ENCODE measurements around the gene USP24.

The USP24 gene

DNA sequence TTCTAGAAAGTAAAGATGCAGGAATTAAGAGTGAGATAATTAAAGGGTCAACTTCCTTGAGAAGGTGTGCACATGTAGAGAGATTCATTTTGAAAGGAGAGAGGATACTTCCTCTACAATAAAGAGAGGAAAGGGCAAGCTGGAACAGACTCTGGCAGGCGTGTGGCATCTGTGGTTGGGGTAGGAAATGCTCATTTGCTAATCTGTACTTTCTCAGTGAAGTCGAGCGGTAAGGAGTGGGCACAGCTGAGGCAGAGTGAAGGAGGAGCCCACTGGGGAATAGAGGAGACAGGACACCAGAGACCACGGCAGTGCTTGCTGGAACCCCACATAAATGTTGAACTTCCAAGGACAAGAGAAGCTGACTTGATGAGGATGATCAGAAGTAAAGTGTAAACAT, 126.8 kb downstream of the USP24 start:
- H3K36me3 ChIP-seq (ENCODE audit: control insufficient read depth, insufficient read depth, low read length), result no peaks in the 10 kb centered on the region

DNA sequence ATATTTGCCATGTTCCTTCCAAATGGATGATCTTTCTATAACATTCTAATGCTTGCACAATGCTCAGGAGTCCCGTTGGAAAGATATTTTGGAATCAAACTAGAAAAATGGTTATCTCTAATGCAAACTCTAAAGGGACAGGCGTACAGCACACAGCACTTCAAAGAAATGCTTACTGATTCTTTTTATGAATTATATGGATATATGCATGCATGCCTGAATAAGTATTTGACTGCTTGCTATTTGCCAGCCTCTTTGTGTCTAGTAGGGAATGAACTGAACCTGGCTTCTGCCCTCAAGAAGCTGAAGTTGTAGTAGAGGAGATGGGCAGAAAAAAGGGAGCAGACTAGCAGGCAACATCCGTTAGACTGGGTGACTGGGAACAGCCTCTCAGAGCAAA, 127.7 kb downstream of the USP24 start:
- H3K4me3 ChIP-seq (ENCODE audit: low read length), result no peak overlapping the region
- H3K36me3 ChIP-seq (ENCODE audit: control insufficient read depth, insufficient read depth, low read length), result no peaks in the 10 kb centered on the region
- H3K27me3 ChIP-seq (ENCODE audit: control insufficient read depth, insufficient read depth, low read length), result no peaks in the 10 kb centered on the region
- H3K4me1 ChIP-seq (ENCODE audit: control insufficient read depth, insufficient read depth, low read length), result no peaks in the 10 kb centered on the region
- no peaks in the 10 kb centered on the region for H3K9me3 ChIP-seq (ENCODE audit: control insufficient read depth, low read length)
- no peak overlapping the region for H3K9ac ChIP-seq (ENCODE audit: low read length)

More for the DNA sequence above, 126.8 kb downstream of the USP24 start:
- H3K9ac ChIP-seq (ENCODE audit: low read length), result no peak overlapping the region
- no peaks in the 10 kb centered on the region for H3K27me3 ChIP-seq (ENCODE audit: control insufficient read depth, insufficient read depth, low read length)
- no peaks in the 10 kb centered on the region for H3K9me3 ChIP-seq (ENCODE audit: control insufficient read depth, low read length)
- no peak overlapping the region for H3K4me3 ChIP-seq (ENCODE audit: low read length)
- no peaks in the 10 kb centered on the region for H3K4me1 ChIP-seq (ENCODE audit: control insufficient read depth, insufficient read depth, low read length)

DNA sequence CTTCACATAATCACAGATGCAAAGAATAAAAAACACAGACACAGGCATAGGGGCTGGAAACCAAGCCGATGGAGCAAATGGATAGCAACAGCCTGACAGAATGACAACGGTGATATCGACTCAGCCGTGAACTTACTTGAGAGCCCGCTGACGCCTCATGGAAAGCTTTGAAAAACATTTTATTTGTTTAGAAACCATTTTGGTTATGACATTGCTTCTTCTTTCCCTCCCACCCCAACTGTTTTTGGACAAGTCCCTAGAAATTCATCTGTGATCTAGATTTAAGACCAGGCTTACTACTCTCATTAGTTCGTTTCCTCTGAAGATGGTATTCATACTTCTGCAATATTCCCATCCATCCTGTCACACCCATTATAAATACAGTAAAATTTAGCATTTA, 130.9 kb downstream of the USP24 start:
- Histone ChIP-seq H3K9me3 (ENCODE audit: control insufficient read depth, low read length) (no peaks in the 10 kb centered on the region), H3K4me1 (ENCODE audit: control insufficient read depth, insufficient read depth, low read length) (no peaks in the 10 kb centered on the region), H3K36me3 (ENCODE audit: control insufficient read depth, insufficient read depth, low read length) (no peaks in the 10 kb centered on the region)

DNA sequence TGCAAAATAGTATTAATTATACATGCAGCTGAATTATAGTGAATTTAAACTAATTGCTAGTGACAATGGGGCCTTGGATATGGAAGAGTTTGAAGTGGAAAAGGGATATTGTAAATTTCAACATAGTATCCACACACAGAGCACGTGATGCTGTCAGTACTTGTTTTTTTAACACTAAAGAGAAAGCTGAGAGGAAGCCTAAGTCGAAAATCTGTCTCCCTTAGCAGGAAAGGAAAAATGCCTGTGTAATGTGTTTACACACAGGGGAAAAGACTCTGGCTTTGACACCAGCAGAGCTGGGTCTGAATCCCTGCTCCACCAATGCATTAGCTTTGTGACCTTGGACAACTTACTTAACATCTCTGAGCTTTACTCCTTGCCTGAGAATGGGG, 133.3 kb downstream of the USP24 start:
- Histone ChIP-seq H3K9me3 (ENCODE audit: control insufficient read depth, low read length) (no peaks in the 10 kb centered on the region), H3K36me3 (ENCODE audit: control insufficient read depth, insufficient read depth, low read length) (peaks cover 4% of the 10 kb centered on the region), H3K4me1 (ENCODE audit: control insufficient read depth, insufficient read depth, low read length) (no peaks in the 10 kb centered on the region), H3K4me3 (ENCODE audit: low read length) (no peak overlapping the region), H3K27me3 (ENCODE audit: control insufficient read depth, insufficient read depth, low read length) (no peaks in the 10 kb centered on the region), H3K9ac (ENCODE audit: low read length) (no peak overlapping the region)

More for the DNA sequence above, 130.9 kb downstream of the USP24 start:
- no peak overlapping the region for H3K4me3 ChIP-seq (ENCODE audit: low read length)
- H3K27me3 ChIP-seq (ENCODE audit: control insufficient read depth, insufficient read depth, low read length), result no peaks in the 10 kb centered on the region
- H3K9ac ChIP-seq (ENCODE audit: low read length), result no peak overlapping the region

DNA sequence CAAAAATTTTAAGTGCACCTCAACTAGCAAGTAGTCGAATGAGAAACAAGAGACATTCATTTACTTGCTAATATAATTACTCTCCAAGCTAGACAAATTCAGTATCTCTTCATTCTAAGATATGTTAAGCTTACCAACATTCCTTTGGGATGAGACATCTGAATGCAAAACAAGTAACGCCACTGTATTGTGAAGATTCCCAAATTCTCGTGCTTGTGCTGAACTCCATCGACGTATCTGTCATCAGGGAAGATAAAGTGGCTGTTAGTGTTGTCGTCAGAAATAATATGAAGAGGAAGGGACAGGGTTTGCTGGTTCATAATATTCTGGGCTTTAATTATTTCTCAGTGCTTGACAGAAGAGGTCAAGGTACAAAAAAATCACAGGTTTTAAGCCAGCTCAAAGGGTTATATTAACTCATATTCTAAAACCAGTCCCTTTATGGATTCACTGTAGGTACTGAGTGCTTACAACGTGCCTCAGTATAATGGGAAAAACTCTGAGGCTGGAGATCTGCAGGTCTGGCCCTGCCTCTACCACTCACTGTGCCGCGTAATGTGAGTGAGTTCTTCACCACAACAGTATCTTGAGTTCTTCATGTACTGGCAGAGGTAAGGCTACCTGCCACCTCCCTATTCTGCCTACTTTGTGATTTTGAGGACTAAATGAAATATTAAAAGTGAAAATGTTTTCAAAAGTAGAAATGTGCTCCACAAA, 133.8 kb downstream of the USP24 start:
- Histone ChIP-seq H3K36me3 (ENCODE audit: control insufficient read depth, insufficient read depth, low read length) (peaks cover 4% of the 10 kb centered on the region), H3K4me1 (ENCODE audit: control insufficient read depth, insufficient read depth, low read length) (no peaks in the 10 kb centered on the region)

DNA sequence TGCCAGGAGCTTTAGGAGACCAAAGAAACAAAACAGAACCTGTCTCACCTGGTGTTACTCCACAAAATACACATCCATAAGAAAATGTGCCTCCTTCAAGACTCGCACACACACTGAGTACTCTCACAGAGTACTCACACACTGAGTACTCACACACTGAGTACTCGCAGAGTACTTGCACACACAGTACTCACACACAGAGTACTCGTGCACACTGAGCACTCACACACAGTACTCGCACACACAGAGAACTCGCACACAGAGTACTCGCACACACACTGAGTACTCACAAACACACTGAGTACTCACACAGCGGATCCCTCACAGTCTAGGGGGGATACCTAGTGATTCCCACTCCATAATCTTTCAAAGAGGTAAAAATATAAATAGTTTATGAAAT, 135.5 kb downstream of the USP24 start:
- Histone ChIP-seq H3K4me1 (ENCODE audit: control insufficient read depth, insufficient read depth, low read length) (no peaks in the 10 kb centered on the region), H3K9ac (ENCODE audit: low read length) (no peak overlapping the region), H3K4me3 (ENCODE audit: low read length) (no peak overlapping the region), H3K36me3 (ENCODE audit: control insufficient read depth, insufficient read depth, low read length) (peaks cover 4% of the 10 kb centered on the region), H3K9me3 (ENCODE audit: control insufficient read depth, low read length) (no peaks in the 10 kb centered on the region), H3K27me3 (ENCODE audit: control insufficient read depth, insufficient read depth, low read length) (no peaks in the 10 kb centered on the region)

More for the DNA sequence above, 133.8 kb downstream of the USP24 start:
- Histone ChIP-seq H3K9ac (ENCODE audit: low read length) (no peak overlapping the region), H3K27me3 (ENCODE audit: control insufficient read depth, insufficient read depth, low read length) (no peaks in the 10 kb centered on the region), H3K4me3 (ENCODE audit: low read length) (no peak overlapping the region), H3K9me3 (ENCODE audit: control insufficient read depth, low read length) (no peaks in the 10 kb centered on the region)

DNA sequence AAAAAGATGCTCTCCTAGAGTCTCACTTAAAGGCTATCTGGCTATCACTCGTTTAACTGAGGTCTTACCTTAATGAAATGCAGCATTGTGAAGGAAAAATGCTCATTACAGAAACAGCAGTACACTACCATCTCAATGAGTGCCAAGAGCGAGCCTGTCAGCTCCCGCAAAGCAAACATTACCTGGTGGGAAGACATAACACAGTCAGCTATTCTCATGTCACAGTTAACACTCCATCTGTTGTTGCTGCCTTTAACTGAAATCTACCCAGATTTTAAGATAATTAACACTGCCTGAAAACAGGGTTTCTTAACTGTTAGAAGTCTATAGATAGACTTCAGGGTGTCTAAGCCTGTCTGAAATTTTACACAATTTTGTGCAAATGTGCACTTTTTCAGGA, 136.7 kb downstream of the USP24 start:
- no peaks in the 10 kb centered on the region for H3K9me3 ChIP-seq (ENCODE audit: control insufficient read depth, low read length)
- H3K4me1 ChIP-seq (ENCODE audit: control insufficient read depth, insufficient read depth, low read length), result no peaks in the 10 kb centered on the region
- H3K36me3 ChIP-seq (ENCODE audit: control insufficient read depth, insufficient read depth, low read length), result peaks cover 4% of the 10 kb centered on the region
- no peaks in the 10 kb centered on the region for H3K27me3 ChIP-seq (ENCODE audit: control insufficient read depth, insufficient read depth, low read length)
- no peak overlapping the region for H3K9ac ChIP-seq (ENCODE audit: low read length)
- H3K4me3 ChIP-seq (ENCODE audit: low read length), result no peak overlapping the region

DNA sequence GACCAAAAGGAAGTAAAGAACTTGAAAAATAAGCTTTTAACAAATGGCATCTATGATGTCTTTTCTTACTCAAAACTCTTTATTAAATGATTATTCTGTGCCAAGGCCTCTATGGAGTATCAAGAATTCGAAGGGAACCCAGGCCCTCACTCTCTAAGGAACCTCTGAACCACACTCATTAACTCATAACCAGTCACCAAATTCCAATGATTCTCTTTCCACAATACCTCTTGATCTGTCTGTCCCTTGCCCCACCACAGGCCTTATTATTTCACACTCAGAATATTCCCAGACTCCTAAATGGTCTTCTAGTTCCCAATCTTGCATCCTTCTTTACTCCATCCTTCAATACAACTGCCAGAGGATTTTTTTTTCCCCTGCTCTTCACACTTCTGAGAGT, 138.8 kb downstream of the USP24 start:
- H3K36me3 ChIP-seq (ENCODE audit: control insufficient read depth, insufficient read depth, low read length), result peaks cover 14% of the 10 kb centered on the region
- no peaks in the 10 kb centered on the region for H3K27me3 ChIP-seq (ENCODE audit: control insufficient read depth, insufficient read depth, low read length)
- H3K9ac ChIP-seq (ENCODE audit: low read length), result no peak overlapping the region

DNA sequence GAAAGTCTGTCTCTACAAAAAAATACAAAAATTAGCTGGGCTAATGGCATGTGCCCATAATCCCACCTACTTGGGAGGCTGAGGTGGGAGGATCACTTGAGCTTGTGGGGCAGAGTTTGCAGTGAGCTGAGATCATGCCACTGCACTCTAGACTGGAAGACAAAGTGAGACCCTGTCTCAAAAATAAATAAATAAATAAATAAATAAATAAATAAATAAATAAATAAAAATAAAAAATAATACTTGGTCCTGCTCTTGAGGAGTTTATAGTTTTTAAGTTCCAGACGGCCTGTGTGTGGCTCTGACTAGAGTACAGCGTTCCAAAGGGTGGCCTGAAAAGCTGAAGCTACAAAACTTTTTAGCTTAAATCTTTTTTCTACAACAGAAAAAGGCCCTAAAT, 140.7 kb downstream of the USP24 start:
- Histone ChIP-seq H3K27me3 (ENCODE audit: control insufficient read depth, insufficient read depth, low read length) (no peaks in the 10 kb centered on the region), H3K4me3 (ENCODE audit: low read length) (no peak overlapping the region), H3K9ac (ENCODE audit: low read length) (no peak overlapping the region), H3K9me3 (ENCODE audit: control insufficient read depth, low read length) (no peaks in the 10 kb centered on the region), H3K4me1 (ENCODE audit: control insufficient read depth, insufficient read depth, low read length) (no peaks in the 10 kb centered on the region), H3K36me3 (ENCODE audit: control insufficient read depth, insufficient read depth, low read length) (peaks cover 20% of the 10 kb centered on the region)

More for the DNA sequence above, 138.8 kb downstream of the USP24 start:
- Histone ChIP-seq H3K4me1 (ENCODE audit: control insufficient read depth, insufficient read depth, low read length) (no peaks in the 10 kb centered on the region), H3K4me3 (ENCODE audit: low read length) (no peak overlapping the region), H3K9me3 (ENCODE audit: control insufficient read depth, low read length) (no peaks in the 10 kb centered on the region)

DNA sequence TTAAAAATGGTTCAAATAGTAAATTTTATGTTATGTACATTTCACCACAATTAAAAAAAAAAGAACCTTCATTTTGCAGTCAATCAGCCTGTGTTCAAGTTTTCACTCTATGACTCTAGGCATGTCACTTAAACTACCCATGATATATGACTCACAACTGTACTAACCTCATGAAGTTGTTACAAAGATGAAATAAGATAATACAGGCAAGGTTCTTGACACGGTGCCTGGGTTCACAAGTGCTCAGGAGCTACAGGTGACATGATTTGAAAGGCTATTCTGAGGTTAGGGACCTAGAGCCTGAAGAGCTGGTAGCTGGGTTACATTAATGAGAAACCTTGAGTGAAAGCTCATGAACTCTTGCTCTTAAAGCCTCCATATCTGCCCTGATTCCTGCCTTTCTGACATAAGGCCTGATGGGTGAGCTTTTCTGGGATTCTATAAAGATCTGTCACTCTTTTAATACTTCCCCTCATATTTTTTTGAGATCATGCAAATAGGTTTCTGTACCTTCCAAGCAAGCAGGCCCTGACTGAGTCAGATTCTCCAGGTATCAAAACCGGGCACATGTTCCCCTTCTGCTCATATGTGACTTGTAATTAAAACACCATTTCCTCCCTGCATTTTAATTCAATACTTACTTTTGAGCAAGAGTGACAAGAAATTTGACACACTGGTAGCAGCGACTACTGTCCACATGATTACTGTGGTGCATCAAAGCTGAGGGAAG, 141.8 kb downstream of the USP24 start:
- no peaks in the 10 kb centered on the region for H3K27me3 ChIP-seq (ENCODE audit: control insufficient read depth, insufficient read depth, low read length)
- H3K9ac ChIP-seq (ENCODE audit: low read length), result no peak overlapping the region
- no peaks in the 10 kb centered on the region for H3K4me1 ChIP-seq (ENCODE audit: control insufficient read depth, insufficient read depth, low read length)
- H3K9me3 ChIP-seq (ENCODE audit: control insufficient read depth, low read length), result no peaks in the 10 kb centered on the region
- peaks cover 21% of the 10 kb centered on the region for H3K36me3 ChIP-seq (ENCODE audit: control insufficient read depth, insufficient read depth, low read length)
- no peak overlapping the region for H3K4me3 ChIP-seq (ENCODE audit: low read length)

DNA sequence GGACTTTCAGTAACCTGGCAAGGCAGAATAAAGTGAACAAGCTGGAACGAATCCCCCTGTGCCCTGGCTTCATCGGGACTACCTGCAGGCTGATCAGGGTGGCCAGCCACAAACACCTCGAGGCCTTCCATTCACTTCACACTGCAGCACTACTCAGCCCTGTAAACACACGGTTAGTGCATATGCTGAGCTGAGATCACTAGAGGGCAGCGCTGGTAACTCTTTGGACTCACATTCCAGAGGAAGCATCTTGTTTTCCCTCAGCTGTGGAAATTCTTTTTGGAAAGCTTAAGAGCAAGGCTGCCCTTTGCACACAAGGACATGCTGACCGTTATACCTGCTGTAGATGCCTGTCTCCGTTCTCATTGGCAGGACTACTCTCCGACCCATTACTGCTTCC, 143.7 kb downstream of the USP24 start:
- H3K9ac ChIP-seq (ENCODE audit: low read length), result no peak overlapping the region
- H3K27me3 ChIP-seq (ENCODE audit: control insufficient read depth, insufficient read depth, low read length), result no peaks in the 10 kb centered on the region
- H3K4me1 ChIP-seq (ENCODE audit: control insufficient read depth, insufficient read depth, low read length), result no peaks in the 10 kb centered on the region
- H3K4me3 ChIP-seq (ENCODE audit: low read length), result no peak overlapping the region
- no peaks in the 10 kb centered on the region for H3K9me3 ChIP-seq (ENCODE audit: control insufficient read depth, low read length)
- peaks cover 27% of the 10 kb centered on the region for H3K36me3 ChIP-seq (ENCODE audit: control insufficient read depth, insufficient read depth, low read length)

DNA sequence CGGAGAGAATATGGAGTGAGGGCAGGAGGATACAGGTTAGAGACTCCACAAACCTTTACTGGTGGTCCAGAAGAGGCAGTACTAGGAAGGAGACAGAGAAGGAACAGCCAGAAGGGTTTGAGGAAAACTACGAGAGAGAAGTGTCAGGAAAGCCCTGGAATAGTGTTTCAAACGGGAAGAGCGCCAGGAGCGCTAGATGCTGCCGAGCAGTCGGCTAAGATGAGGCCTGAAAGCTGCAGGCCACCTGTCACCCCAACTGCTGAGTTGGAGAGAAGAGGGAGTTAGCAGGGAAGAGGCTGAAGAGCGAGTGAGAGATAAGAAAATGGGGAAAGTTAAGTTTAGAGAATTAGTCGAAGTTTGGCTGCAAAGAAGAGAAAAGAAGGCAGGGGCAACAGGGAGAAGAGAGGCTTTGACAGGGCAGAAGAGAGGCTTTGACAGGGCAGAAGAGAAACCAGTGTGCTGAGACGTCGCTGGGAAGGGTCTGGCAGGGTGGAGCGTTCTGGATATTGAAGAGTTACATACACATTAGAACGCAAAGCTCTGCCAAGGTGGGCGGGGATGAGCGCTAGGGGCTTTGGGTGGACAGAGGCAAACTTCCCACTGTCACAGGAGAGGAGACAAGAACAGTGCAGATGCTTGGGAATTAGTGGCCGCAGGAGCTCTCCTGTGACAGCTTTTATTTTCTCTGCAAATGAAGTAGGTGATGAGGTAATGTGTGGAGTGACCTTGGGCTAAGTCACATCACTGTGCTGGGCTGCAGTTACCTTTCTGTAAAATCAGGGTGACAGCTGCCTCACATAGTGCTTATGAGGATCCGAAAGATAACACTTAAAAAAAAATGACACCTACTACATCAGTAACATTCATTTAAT, 144.6 kb downstream of the USP24 start:
- no peaks in the 10 kb centered on the region for H3K9me3 ChIP-seq (ENCODE audit: control insufficient read depth, low read length)
- peaks cover 29% of the 10 kb centered on the region for H3K36me3 ChIP-seq (ENCODE audit: control insufficient read depth, insufficient read depth, low read length)
- no peak overlapping the region for H3K9ac ChIP-seq (ENCODE audit: low read length)
- no peaks in the 10 kb centered on the region for H3K4me1 ChIP-seq (ENCODE audit: control insufficient read depth, insufficient read depth, low read length)
- no peak overlapping the region for H3K4me3 ChIP-seq (ENCODE audit: low read length)
- no peaks in the 10 kb centered on the region for H3K27me3 ChIP-seq (ENCODE audit: control insufficient read depth, insufficient read depth, low read length)

Data from mucosa of stomach (tissue), 1 donor.